Right cardiac atrium (tissue), 5 donors: Measurements from ENCODE around the gene MEIOB. TPM values are rescaled to one million over a fixed set of nuclear protein-coding genes. Genes with fewer than 3 reads are reported as not detected.

Experiments
- polyA plus RNA-seq: library from polyadenylated mRNA; stranded (reverse); fragments of 200-250 nt; gene quantifications from one replicate; pipeline ENCODE4 v1.2.3, GENCODE V29; 2013
- total RNA-seq, 4 donors: library from RNA; stranded (reverse); fragmentation: NEBNext Ultra II Directional; extraction: Animal tissue kit (Norgen Biotek cat#: 25700); gene quantifications; one replicate each; pipeline ENCODE4 v1.2.1, GENCODE V29; 2021
- donor health status: healthy with polysubstance abuse.
- donor health status: DM: no; HTN: yes; CAD: no.
- donor health status: DM: no; HTN: no; CAD: no.
- donor health status: DM: no; HTN: yes; CAD: no; lungs with severe emphysema.
- donor health status: DM: yes; HTN: yes; CAD: no.

The MEIOB gene
- total and polyA plus RNA-seq, 5 donors = not detected

Other genes with a start within 250 kb of the MEIOB start
- 10 to 100 TPM; 18.5 to 38.3 (median 25.3) TPM for gene JPT2, start 193.9 kb downstream of the MEIOB start, total RNA-seq
- gene JPT2, start 193.9 kb downstream of the MEIOB start, polyA plus RNA-seq = 11.9 TPM
- 10 to 100 TPM; 71.1 to 87.6 (median 79.8) TPM for gene MAPK8IP3, start 166.0 kb downstream of the MEIOB start, total RNA-seq
- 69.3 TPM for gene MAPK8IP3, start 166.0 kb downstream of the MEIOB start, polyA plus RNA-seq
- gene NME3, start 100.6 kb downstream of the MEIOB start, total RNA-seq = 10 to 100 TPM; 36.5 to 55.4 (median 47.4) TPM
- gene NME3, start 100.6 kb downstream of the MEIOB start, polyA plus RNA-seq = 75.2 TPM
- gene EME2, start 99.4 kb downstream of the MEIOB start, total RNA-seq = 10 to 100 TPM in 2 of 4 donors, 1 to 10 TPM in 2; 8.1 to 11.3 (median 9.8) TPM
- gene EME2, start 99.4 kb downstream of the MEIOB start, polyA plus RNA-seq = 6.3 TPM
- gene MRPS34, start 99.0 kb downstream of the MEIOB start, total RNA-seq = 10 to 100 TPM; 53.3 to 80.0 (median 69.1) TPM
- 91.4 TPM for gene MRPS34, start 99.0 kb downstream of the MEIOB start, polyA plus RNA-seq
- 10 to 100 TPM; 24.5 to 41.3 (median 34.1) TPM for gene SPSB3, start 89.6 kb downstream of the MEIOB start, total RNA-seq
- gene SPSB3, start 89.6 kb downstream of the MEIOB start, polyA plus RNA-seq = 51.8 TPM
- 10 to 100 TPM; 33.1 to 39.1 (median 35.9) TPM for gene NUBP2, start 89.2 kb downstream of the MEIOB start, total RNA-seq
- 45.3 TPM for gene NUBP2, start 89.2 kb downstream of the MEIOB start, polyA plus RNA-seq
- not detected for gene IGFALS, start 78.5 kb downstream of the MEIOB start, total RNA-seq
- 0.05 TPM for gene IGFALS, start 78.5 kb downstream of the MEIOB start, polyA plus RNA-seq
- gene HAGH, start 45.3 kb downstream of the MEIOB start, total RNA-seq = 100 to 1,000 TPM; 123 to 155 (median 141) TPM
- gene HAGH, start 45.3 kb downstream of the MEIOB start, polyA plus RNA-seq = 224 TPM
- gene FAHD1, start 45.0 kb downstream of the MEIOB start, total RNA-seq = 10 to 100 TPM; 18.8 to 26.5 (median 22.6) TPM
- 46.4 TPM for gene FAHD1, start 45.0 kb downstream of the MEIOB start, polyA plus RNA-seq
- not detected for gene HS3ST6, start 46.3 kb upstream of the MEIOB start, total RNA-seq
- not detected for gene HS3ST6, start 46.3 kb upstream of the MEIOB start, polyA plus RNA-seq
- 10 to 100 TPM; 18.0 to 34.0 (median 26.2) TPM for gene MSRB1, start 71.0 kb upstream of the MEIOB start, total RNA-seq
- 39.2 TPM for gene MSRB1, start 71.0 kb upstream of the MEIOB start, polyA plus RNA-seq
- gene RPL3L, start 82.5 kb upstream of the MEIOB start, total RNA-seq = 10 to 100 TPM; 21.1 to 47.2 (median 24.2) TPM
- gene RPL3L, start 82.5 kb upstream of the MEIOB start, polyA plus RNA-seq = 37.3 TPM
- gene NDUFB10, start 87.4 kb upstream of the MEIOB start, total RNA-seq = 100 to 1,000 TPM; 397 to 535 (median 467) TPM
- gene NDUFB10, start 87.4 kb upstream of the MEIOB start, polyA plus RNA-seq = 1,316 TPM
- 1,000 to 10,000 TPM in 3 of 4 donors, 100 to 1,000 TPM in 1; 947 to 1,371 (median 1,063) TPM for gene RPS2, start 92.7 kb upstream of the MEIOB start, total RNA-seq
- gene RPS2, start 92.7 kb upstream of the MEIOB start, polyA plus RNA-seq = 1,244 TPM
- not detected for gene RNF151, start 94.7 kb upstream of the MEIOB start, total RNA-seq
- gene RNF151, start 94.7 kb upstream of the MEIOB start, polyA plus RNA-seq = not detected
- 10 to 100 TPM; 19.0 to 22.8 (median 19.7) TPM for gene TBL3, start 99.9 kb upstream of the MEIOB start, total RNA-seq
- 39.6 TPM for gene TBL3, start 99.9 kb upstream of the MEIOB start, polyA plus RNA-seq
- not detected for gene NOXO1, start 109.3 kb upstream of the MEIOB start, total RNA-seq
- 0.29 TPM for gene NOXO1, start 109.3 kb upstream of the MEIOB start, polyA plus RNA-seq
- gene GFER, start 112.0 kb upstream of the MEIOB start, total RNA-seq = 10 to 100 TPM; 19.6 to 25.7 (median 22.2) TPM
- gene GFER, start 112.0 kb upstream of the MEIOB start, polyA plus RNA-seq = 31.7 TPM
- 1 to 10 TPM in 1 of 4 donors, under 1 TPM in 3; 0.57 to 1.0 (median 0.68) TPM for gene SYNGR3, start 117.8 kb upstream of the MEIOB start, total RNA-seq
- gene SYNGR3, start 117.8 kb upstream of the MEIOB start, polyA plus RNA-seq = 1.4 TPM
- gene ZNF598, start 137.7 kb upstream of the MEIOB start, total RNA-seq = 10 to 100 TPM; 16.8 to 20.5 (median 17.5) TPM
- 14.0 TPM for gene ZNF598, start 137.7 kb upstream of the MEIOB start, polyA plus RNA-seq
- not detected for gene NPW, start 147.6 kb upstream of the MEIOB start, total RNA-seq
- gene NPW, start 147.6 kb upstream of the MEIOB start, polyA plus RNA-seq = not detected
- gene NHERF2, start 154.7 kb upstream of the MEIOB start, total RNA-seq = 100 to 1,000 TPM; 131 to 257 (median 158) TPM
- 228 TPM for gene NHERF2, start 154.7 kb upstream of the MEIOB start, polyA plus RNA-seq
- gene NTHL1, start 175.7 kb upstream of the MEIOB start, total RNA-seq = 10 to 100 TPM in 3 of 4 donors, 1 to 10 TPM in 1; 4.3 to 14.0 (median 12.5) TPM
- 21.3 TPM for gene NTHL1, start 175.7 kb upstream of the MEIOB start, polyA plus RNA-seq
- 10 to 100 TPM; 67.3 to 72.4 (median 69.4) TPM for gene TSC2, start 175.8 kb upstream of the MEIOB start, total RNA-seq
- 34.7 TPM for gene TSC2, start 175.8 kb upstream of the MEIOB start, polyA plus RNA-seq